GM12801 (cell line): Measurements from ENCODE around the gene DBF4.

ENCODE experiments used
- TF ChIP-seq, protein P1 (sequence below): IDR thresholded peaks from one replicate; pipeline ENCODE4 v1.5.1; 2011; ENCODE audit warnings: control low read depth; ENCODE audit not compliant: insufficient read length; ENCODE audit errors: extremely low read depth

DBF4 gene

DNA sequence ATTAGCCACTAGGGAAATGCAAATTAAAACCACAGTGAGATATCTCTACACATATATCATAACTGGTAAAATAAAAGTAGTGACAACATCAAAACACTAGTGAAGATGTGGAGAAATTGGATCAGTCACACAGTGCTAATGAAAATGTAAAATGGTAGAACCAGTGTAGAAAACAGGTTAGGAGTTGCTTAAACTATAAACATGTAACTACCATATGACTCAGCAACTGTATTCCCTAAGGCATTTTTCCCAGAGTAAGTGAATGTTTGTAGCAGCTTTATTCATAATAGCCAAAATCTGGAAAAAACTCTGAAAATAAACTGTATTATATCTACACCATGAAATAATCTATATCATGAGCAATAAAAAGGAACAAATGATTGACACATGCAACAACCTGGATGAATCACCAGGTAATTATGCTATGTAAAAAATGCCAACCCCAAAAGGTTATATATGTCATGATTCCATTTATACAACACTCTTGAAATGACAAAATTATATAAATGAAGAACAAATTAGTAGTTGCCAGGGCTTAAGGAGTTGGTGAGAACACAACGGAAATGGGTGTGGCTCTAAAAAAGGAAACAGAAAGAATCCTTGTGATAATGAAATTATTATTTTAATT is 22.9 kb upstream of the DBF4 start:
- TF ChIP-seq, protein P1, sequence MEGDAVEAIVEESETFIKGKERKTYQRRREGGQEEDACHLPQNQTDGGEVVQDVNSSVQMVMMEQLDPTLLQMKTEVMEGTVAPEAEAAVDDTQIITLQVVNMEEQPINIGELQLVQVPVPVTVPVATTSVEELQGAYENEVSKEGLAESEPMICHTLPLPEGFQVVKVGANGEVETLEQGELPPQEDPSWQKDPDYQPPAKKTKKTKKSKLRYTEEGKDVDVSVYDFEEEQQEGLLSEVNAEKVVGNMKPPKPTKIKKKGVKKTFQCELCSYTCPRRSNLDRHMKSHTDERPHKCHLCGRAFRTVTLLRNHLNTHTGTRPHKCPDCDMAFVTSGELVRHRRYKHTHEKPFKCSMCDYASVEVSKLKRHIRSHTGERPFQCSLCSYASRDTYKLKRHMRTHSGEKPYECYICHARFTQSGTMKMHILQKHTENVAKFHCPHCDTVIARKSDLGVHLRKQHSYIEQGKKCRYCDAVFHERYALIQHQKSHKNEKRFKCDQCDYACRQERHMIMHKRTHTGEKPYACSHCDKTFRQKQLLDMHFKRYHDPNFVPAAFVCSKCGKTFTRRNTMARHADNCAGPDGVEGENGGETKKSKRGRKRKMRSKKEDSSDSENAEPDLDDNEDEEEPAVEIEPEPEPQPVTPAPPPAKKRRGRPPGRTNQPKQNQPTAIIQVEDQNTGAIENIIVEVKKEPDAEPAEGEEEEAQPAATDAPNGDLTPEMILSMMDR = no peak

- TF ChIP-seq, protein P1 = no peak
Measured at GRCh38 chr7:87858417-87859100, 17.7 kb upstream of the DBF4 start.

DNA sequence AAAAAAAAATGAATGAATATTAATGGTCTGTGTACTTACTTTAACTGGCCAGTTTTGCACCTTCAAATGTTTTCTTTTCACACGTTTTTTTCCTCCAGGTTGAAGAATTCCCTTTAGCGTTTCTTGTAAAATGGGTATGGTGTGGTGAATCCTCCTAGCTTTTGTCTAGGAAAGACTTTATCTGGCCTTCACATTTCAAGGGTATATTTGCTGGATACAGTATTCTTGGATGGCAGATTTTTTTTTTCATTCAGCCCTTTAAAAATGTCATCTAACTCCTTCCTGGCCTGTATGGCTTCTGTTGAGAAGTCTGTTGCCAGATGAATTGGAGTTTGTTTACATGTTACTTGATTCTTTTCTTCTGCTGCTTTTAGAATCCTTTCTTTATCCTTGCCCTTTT is 10.2 kb upstream of the DBF4 start:
- TF ChIP-seq, protein P1 = no peak

- TF ChIP-seq, protein P1 = no peak
Measured at GRCh38 chr7:87870471-87870870, 5.8 kb upstream of the DBF4 start.

- TF ChIP-seq, protein P1 = no peak
Measured at GRCh38 chr7:87872346-87872745, 3.9 kb upstream of the DBF4 start.

DNA sequence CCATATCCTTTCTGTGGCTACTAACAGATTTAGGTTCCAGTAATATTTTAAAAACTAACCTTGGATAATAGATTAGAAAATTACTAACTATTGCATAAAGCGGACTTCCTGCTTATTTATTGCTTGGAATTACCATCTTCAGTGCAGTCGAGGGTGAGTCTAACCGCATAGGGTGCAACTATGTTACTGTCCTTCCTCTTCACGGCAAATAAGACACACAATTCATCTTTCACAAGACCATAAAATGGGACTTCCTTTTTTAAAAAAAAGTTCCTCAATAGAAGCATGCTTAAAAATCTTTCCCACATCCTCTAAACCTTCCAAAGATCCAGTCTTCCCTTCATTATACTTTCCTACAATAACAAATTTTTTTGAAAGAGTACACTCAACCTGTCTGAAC is 2.2 kb upstream of the DBF4 start:
- TF ChIP-seq, protein P1 = no peak

- TF ChIP-seq, protein P1 = no peak
Measured at GRCh38 chr7:87875151-87876039, 898 bp upstream of the DBF4 start.
